ENCODE data around the gene ELOA.

GRCh38 chr1:23745515-23745914 is 2.2 kb downstream of the ELOA start:
- TF ChIP-seq RFX5 (IDR thresholded peaks at IDR 0.05) = no peak
- no peak for TF ChIP-seq KDM5A (IDR thresholded peaks at IDR 0.05)
- no peak for TF ChIP-seq CTCF (IDR thresholded peaks at IDR 0.05)
- no peak for TF ChIP-seq MAX (IDR thresholded peaks at IDR 0.05)

Data from A549 (cell line).